K562 (cell line): Measurements from ENCODE around the gene RPS15A. TPM values are rescaled to one million over a fixed set of nuclear protein-coding genes. Genes with fewer than 3 reads are reported as not detected.

ENCODE experiments used
- ATF1 ChIP-seq, 2 experiments: fragments of 450-650 bp in 1 of 2; IDR thresholded peaks; 2 replicates each; pipeline ENCODE4 v1.6.1; 2016; ENCODE audit warnings: missing compliant biosample characterization in 1 of 2, missing genetic modification characterization in 1 of 2
- TEAD4 ChIP-seq, 2 experiments: sonication (generic) in 1 of 2; formaldehyde crosslinking in 1 of 2; IDR thresholded peaks; 2 replicates each; pipeline versions ENCODE4 v1.6.1 to v1.8.0; 2012 to 2022; ENCODE audit warnings: borderline replicate concordance in 1 of 2, inconsistent platforms in 1 of 2, low read length in 1 of 2, mild to moderate bottlenecking in 1 of 2, missing genetic modification reagents in 1 of 2
- ZNF354B ChIP-seq: fragments of 250-450 bp; sonication (Bioruptor Pico); IDR thresholded peaks from 2 replicates; pipeline ENCODE4 v1.4.0; 2020
- polyA plus RNA-seq, 8 experiments: library from polyadenylated mRNA; depleted of rRNA in 4 of 8; stranded (reverse) in 5 of 8; unstranded in 3 of 8; fragments of >200 nt; fragmentation: Nextera tagmentation in 2 of 8; fragmentation: Illumina TruSeq in 1 of 8; extraction: Ambion mirVana in 2 of 8; extraction: Trizol in 1 of 8; gene quantifications; 2 replicates each; pipeline versions ENCODE4 v1.2.1 to v1.2.3, GENCODE V29; 2011 to 2014; ENCODE audit warnings: inconsistent platforms in 1 of 8, missing spikeins in 1 of 8
- total RNA-seq, 7 experiments: library from RNA; depleted of rRNA in 6 of 7; stranded (reverse); fragments of >200 nt in 6 of 7; fragmentation: Illumina TruSeq in 2 of 7; extraction: Trizol in 2 of 7; gene quantifications; 2 replicates each; pipeline versions ENCODE4 v1.2.1 to v1.2.3, GENCODE V29; 2011 to 2021; ENCODE audit warnings: low replicate concordance in 1 of 7
- TF ChIP-seq, protein P1 (sequence below), 2 experiments: IDR thresholded peaks; 2 replicates each; pipeline ENCODE4 v1.6.1; 2011; ENCODE audit warnings: borderline replicate concordance in 1 of 2, control low read depth in 1 of 2, low read depth in 1 of 2, low read length in 1 of 2, mild to moderate bottlenecking in 1 of 2, mixed read lengths in 1 of 2, moderate library complexity in 1 of 2; ENCODE audit not compliant: insufficient read depth in 1 of 2, insufficient read length in 1 of 2, poor library complexity in 1 of 2, severe bottlenecking in 1 of 2; ENCODE audit errors: extremely low read depth in 1 of 2
- TF ChIP-seq, protein P2 (sequence below): fragments of 450-650 bp; IDR thresholded peaks from 2 replicates; pipeline ENCODE4 v1.6.1; 2016
- TF ChIP-seq, protein P3 (sequence below): fragments of 250-450 bp; sonication (Bioruptor Pico); IDR thresholded peaks from 2 replicates; pipeline ENCODE4 v1.5.1; 2021; ENCODE audit warnings: mild to moderate bottlenecking
- TF ChIP-seq, protein P4 (sequence below), 2 experiments: IDR thresholded peaks; 2 replicates each; pipeline ENCODE4 v1.6.1; 2012; ENCODE audit warnings: improper control_type of control experiment in 2 of 2, low read depth in 2 of 2, low read length in 2 of 2, borderline replicate concordance in 1 of 2
- TF ChIP-seq, protein P5 (sequence below): fragments of 450-650 bp; IDR thresholded peaks from 2 replicates; pipeline ENCODE4 v1.6.1; 2018; ENCODE audit not compliant: partially characterized antibody
- TF ChIP-seq, protein P6 (sequence below): fragments of 450-650 bp; IDR thresholded peaks from 2 replicates; pipeline ENCODE4 v1.6.1; 2017; ENCODE audit warnings: antibody characterized with exemption, mild to moderate bottlenecking

The RPS15A gene
- total and polyA plus RNA-seq, 9 of the 15 experiments (the other 6 are each of a cell fraction or from before 2014, with no cell fraction given) = 1,397 to 5,474 (median 2,798) TPM

DNA sequence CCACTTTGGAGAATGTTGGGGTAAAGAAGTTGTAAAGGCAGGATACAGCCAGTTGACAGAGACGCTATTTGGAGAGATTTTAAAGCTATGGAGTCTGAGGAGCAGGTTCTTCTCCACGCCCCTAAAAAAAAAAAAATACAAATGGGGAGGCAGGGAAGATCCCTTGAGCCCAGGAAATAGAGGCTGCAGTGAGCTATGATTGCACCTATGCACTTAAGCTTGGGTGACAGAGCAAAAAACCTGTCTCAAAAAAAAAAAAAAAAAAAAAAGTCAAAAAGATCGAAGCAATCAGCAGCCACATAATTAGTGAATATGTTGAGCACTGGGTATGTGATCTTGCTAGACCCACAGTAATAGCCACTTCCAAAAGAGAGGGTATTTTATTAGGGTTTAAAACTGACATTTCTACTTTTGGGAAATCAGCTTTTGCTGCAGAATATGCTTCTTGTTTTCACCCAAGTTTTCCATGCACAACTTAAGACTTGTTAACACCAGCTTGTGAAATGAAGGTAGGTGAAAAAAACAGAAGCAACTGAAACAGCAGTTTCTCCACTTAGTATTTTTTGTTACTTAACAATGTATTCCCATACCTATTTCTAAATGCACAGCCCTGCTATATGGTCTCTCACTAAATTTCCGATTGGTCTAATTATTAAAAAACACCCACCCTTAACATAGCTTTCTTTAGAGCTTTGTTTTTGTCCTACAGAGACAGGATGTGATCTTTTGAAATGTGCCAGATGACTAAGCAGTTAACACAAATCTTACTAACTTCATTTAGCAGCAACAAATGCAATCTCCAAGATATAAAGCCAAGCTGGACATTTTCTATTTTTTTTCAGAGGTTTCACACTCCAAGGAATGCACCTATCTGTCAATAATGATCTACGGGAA, 13.7 kb upstream of the RPS15A start (continued):
- TF ChIP-seq, protein P1, sequence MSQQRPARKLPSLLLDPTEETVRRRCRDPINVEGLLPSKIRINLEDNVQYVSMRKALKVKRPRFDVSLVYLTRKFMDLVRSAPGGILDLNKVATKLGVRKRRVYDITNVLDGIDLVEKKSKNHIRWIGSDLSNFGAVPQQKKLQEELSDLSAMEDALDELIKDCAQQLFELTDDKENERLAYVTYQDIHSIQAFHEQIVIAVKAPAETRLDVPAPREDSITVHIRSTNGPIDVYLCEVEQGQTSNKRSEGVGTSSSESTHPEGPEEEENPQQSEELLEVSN (IDR thresholded peaks at IDR 0.05; ENCODE audit: borderline replicate concordance in 1 of 2, extremely low read depth in 1 of 2, insufficient read depth in 1 of 2, insufficient read length in 1 of 2, low read depth in 1 of 2, low read length in 1 of 2, poor library complexity in 1 of 2, severe bottlenecking in 1 of 2) = no peak
- TF ChIP-seq ZNF354B (no peak), ATF1 (CRISPR knock-in tag; IDR thresholded peaks at IDR 0.05) (no peak), ATF1 (tag; IDR thresholded peaks at IDR 0.05) (no peak), TEAD4 (IDR thresholded peaks at IDR 0.05; ENCODE audit: low read length) (no peak), TEAD4 (CRISPR knock-in tag; IDR thresholded peaks at IDR 0.05; ENCODE audit: borderline replicate concordance) (no peak)
- TF ChIP-seq, protein P2, sequence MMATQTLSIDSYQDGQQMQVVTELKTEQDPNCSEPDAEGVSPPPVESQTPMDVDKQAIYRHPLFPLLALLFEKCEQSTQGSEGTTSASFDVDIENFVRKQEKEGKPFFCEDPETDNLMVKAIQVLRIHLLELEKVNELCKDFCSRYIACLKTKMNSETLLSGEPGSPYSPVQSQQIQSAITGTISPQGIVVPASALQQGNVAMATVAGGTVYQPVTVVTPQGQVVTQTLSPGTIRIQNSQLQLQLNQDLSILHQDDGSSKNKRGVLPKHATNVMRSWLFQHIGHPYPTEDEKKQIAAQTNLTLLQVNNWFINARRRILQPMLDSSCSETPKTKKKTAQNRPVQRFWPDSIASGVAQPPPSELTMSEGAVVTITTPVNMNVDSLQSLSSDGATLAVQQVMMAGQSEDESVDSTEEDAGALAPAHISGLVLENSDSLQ = 0 out of 2 replicates have a peak, but pooled peaks have one; percentile 20
- TF ChIP-seq, protein P3, sequence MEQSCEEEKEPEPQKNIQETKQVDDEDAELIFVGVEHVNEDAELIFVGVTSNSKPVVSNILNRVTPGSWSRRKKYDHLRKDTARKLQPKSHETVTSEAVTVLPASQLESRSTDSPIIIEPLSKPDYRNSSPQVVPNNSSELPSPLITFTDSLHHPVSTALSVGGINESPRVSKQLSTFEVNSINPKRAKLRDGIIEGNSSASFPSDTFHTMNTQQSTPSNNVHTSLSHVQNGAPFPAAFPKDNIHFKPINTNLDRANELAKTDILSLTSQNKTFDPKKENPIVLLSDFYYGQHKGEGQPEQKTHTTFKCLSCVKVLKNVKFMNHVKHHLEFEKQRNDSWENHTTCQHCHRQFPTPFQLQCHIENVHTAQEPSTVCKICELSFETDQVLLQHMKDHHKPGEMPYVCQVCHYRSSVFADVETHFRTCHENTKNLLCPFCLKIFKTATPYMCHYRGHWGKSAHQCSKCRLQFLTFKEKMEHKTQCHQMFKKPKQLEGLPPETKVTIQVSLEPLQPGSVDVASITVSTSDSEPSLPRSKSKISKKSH = no peak
- TF ChIP-seq, protein P4, sequence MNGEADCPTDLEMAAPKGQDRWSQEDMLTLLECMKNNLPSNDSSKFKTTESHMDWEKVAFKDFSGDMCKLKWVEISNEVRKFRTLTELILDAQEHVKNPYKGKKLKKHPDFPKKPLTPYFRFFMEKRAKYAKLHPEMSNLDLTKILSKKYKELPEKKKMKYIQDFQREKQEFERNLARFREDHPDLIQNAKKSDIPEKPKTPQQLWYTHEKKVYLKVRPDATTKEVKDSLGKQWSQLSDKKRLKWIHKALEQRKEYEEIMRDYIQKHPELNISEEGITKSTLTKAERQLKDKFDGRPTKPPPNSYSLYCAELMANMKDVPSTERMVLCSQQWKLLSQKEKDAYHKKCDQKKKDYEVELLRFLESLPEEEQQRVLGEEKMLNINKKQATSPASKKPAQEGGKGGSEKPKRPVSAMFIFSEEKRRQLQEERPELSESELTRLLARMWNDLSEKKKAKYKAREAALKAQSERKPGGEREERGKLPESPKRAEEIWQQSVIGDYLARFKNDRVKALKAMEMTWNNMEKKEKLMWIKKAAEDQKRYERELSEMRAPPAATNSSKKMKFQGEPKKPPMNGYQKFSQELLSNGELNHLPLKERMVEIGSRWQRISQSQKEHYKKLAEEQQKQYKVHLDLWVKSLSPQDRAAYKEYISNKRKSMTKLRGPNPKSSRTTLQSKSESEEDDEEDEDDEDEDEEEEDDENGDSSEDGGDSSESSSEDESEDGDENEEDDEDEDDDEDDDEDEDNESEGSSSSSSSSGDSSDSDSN (IDR thresholded peaks at IDR 0.05; ENCODE audit: borderline replicate concordance in 1 of 2, low read depth in 2 of 2, low read length in 2 of 2) = no peak
- TF ChIP-seq, protein P5, sequence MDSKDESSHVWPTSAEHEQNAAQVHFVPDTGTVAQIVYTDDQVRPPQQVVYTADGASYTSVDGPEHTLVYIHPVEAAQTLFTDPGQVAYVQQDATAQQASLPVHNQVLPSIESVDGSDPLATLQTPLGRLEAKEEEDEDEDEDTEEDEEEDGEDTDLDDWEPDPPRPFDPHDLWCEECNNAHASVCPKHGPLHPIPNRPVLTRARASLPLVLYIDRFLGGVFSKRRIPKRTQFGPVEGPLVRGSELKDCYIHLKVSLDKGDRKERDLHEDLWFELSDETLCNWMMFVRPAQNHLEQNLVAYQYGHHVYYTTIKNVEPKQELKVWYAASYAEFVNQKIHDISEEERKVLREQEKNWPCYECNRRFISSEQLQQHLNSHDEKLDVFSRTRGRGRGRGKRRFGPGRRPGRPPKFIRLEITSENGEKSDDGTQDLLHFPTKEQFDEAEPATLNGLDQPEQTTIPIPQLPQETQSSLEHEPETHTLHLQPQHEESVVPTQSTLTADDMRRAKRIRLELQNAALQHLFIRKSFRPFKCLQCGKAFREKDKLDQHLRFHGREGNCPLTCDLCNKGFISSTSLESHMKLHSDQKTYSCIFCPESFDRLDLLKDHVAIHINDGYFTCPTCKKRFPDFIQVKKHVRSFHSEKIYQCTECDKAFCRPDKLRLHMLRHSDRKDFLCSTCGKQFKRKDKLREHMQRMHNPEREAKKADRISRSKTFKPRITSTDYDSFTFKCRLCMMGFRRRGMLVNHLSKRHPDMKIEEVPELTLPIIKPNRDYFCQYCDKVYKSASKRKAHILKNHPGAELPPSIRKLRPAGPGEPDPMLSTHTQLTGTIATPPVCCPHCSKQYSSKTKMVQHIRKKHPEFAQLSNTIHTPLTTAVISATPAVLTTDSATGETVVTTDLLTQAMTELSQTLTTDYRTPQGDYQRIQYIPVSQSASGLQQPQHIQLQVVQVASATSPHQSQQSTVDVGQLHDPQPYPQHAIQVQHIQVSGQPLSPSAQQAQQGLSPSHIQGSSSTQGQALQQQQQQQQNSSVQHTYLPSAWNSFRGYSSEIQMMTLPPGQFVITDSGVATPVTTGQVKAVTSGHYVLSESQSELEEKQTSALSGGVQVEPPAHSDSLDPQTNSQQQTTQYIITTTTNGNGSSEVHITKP = no peak
- TF ChIP-seq, protein P6, sequence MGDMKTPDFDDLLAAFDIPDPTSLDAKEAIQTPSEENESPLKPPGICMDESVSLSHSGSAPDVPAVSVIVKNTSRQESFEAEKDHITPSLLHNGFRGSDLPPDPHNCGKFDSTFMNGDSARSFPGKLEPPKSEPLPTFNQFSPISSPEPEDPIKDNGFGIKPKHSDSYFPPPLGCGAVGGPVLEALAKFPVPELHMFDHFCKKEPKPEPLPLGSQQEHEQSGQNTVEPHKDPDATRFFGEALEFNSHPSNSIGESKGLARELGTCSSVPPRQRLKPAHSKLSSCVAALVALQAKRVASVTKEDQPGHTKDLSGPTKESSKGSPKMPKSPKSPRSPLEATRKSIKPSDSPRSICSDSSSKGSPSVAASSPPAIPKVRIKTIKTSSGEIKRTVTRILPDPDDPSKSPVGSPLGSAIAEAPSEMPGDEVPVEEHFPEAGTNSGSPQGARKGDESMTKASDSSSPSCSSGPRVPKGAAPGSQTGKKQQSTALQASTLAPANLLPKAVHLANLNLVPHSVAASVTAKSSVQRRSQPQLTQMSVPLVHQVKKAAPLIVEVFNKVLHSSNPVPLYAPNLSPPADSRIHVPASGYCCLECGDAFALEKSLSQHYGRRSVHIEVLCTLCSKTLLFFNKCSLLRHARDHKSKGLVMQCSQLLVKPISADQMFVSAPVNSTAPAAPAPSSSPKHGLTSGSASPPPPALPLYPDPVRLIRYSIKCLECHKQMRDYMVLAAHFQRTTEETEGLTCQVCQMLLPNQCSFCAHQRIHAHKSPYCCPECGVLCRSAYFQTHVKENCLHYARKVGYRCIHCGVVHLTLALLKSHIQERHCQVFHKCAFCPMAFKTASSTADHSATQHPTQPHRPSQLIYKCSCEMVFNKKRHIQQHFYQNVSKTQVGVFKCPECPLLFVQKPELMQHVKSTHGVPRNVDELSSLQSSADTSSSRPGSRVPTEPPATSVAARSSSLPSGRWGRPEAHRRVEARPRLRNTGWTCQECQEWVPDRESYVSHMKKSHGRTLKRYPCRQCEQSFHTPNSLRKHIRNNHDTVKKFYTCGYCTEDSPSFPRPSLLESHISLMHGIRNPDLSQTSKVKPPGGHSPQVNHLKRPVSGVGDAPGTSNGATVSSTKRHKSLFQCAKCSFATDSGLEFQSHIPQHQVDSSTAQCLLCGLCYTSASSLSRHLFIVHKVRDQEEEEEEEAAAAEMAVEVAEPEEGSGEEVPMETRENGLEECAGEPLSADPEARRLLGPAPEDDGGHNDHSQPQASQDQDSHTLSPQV = peak; percentile 65
